ENCODE results near the gene USP34. TPM values are rescaled to one million over a fixed set of nuclear protein-coding genes. Genes with fewer than 3 reads are reported as not detected.

USP34 gene
- total and polyA plus RNA-seq, 9 of the 15 experiments (the other 6 are each of a cell fraction or from before 2014, with no cell fraction given) = 19.8 to 108 (median 67.8) TPM

DNA sequence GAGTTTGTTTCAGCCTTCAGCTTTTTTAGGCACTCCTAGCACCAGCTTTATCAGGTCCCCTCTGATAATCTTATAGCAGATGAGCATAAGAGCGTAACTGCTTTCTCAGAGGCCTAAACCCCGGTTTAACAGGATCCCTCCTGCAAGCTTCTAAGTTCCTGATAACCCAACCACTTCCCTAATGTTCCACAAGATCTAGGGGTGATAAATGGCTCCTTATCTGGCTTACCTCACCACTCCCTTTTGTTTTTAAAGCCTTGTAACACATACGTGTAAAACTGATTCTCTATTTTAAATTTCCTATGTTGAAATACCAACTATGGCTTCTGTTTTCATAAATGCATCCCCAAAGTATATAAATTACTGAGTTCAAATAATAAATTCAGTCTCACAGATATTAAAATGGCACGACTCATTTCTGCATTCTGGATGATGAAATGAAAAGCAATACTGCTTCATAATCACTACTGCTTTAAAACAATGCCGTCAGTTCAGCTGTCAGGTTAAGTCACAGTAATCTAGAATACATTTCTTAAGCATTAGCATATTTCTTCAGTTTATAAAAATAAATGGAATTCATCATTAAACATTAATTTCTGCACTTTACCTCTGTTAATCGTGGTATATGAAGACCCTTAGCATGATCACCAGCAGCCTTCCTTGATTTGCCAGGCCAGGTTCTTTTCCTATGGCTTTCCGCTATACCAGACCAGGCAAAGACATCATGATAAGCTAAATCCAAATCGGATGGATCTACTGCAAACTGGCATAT, 182.6 kb downstream of the USP34 start (continued):
- 0 out of 2 replicates have a peak, but pooled peaks have one; percentile 78 for TF ChIP-seq HEY1 (CRISPR knock-in tag; IDR thresholded peaks at IDR 0.05; ENCODE audit: borderline replicate concordance)
- no peak for TF ChIP-seq ZNF785 (CRISPR knock-in tag; IDR thresholded peaks at IDR 0.05)
- TF ChIP-seq HNRNPK (IDR thresholded peaks at IDR 0.05; ENCODE audit: low read depth, low read length, poor library complexity, severe bottlenecking) = no peak
- no peak; the same call in 1 of the 2 replicates for TF ChIP-seq ADNP (tag; IDR thresholded peaks at IDR 0.05)
- TF ChIP-seq SIX5 (IDR thresholded peaks at IDR 0.05; ENCODE audit: borderline replicate concordance in 1 of 2, insufficient read depth in 1 of 2, low read depth in 1 of 2, low read length in 2 of 2) = no peak
- no peak for TF ChIP-seq ZNF232 (CRISPR knock-in tag; IDR thresholded peaks at IDR 0.05)
- TF ChIP-seq MEF2D (tag; conservative IDR thresholded peaks at IDR 0.05; ENCODE audit: low read depth) = no peak
- peak; percentile 50 for TF ChIP-seq HMGN3 (IDR thresholded peaks at IDR 0.05; ENCODE audit: borderline replicate concordance, extremely low read depth, insufficient read length, low read depth, low read length)
- TF ChIP-seq GATAD2A (IDR thresholded peaks at IDR 0.05) = peak; percentile 88
- TF ChIP-seq SRSF9 (IDR thresholded peaks at IDR 0.05; ENCODE audit: borderline replicate concordance, low read depth, low read length) = no peak
- no peak for TF ChIP-seq PHB2 (IDR thresholded peaks at IDR 0.05; ENCODE audit: low read depth)
- peak; percentile 95 for TF ChIP-seq ZEB2 (IDR thresholded peaks at IDR 0.05)
- peak; percentile 26; the same call in 1 of the 2 replicates for TF ChIP-seq RBFOX2 (IDR thresholded peaks at IDR 0.05; ENCODE audit: low read depth, low read length)
- no peak for TF ChIP-seq ZNF165 (CRISPR knock-in tag; IDR thresholded peaks at IDR 0.05; ENCODE audit: borderline replicate concordance)
- peak; percentile 32; the same call in 1 of the 2 replicates for TF ChIP-seq ZNF24 (IDR thresholded peaks at IDR 0.05)
- no peak for TF ChIP-seq FOXJ3 (CRISPR knock-in tag; IDR thresholded peaks at IDR 0.05)
- no peak for TF ChIP-seq PPARD (CRISPR knock-in tag; IDR thresholded peaks at IDR 0.05)
- no peak for TF ChIP-seq NFE2L1 (tag; IDR thresholded peaks at IDR 0.05; ENCODE audit: borderline replicate concordance, low read depth)
- TF ChIP-seq ZNF174 (CRISPR knock-in tag; IDR thresholded peaks at IDR 0.05) = no peak
- TF ChIP-seq, protein P1, sequence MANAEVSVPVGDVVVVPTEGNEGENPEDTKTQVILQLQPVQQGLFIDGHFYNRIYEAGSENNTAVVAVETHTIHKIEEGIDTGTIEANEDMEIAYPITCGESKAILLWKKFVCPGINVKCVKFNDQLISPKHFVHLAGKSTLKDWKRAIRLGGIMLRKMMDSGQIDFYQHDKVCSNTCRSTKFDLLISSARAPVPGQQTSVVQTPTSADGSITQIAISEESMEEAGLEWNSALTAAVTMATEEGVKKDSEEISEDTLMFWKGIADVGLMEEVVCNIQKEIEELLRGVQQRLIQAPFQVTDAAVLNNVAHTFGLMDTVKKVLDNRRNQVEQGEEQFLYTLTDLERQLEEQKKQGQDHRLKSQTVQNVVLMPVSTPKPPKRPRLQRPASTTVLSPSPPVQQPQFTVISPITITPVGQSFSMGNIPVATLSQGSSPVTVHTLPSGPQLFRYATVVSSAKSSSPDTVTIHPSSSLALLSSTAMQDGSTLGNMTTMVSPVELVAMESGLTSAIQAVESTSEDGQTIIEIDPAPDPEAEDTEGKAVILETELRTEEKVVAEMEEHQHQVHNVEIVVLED (CRISPR knock-in tag; IDR thresholded peaks at IDR 0.05) = no peak
- TF ChIP-seq, protein P2, sequence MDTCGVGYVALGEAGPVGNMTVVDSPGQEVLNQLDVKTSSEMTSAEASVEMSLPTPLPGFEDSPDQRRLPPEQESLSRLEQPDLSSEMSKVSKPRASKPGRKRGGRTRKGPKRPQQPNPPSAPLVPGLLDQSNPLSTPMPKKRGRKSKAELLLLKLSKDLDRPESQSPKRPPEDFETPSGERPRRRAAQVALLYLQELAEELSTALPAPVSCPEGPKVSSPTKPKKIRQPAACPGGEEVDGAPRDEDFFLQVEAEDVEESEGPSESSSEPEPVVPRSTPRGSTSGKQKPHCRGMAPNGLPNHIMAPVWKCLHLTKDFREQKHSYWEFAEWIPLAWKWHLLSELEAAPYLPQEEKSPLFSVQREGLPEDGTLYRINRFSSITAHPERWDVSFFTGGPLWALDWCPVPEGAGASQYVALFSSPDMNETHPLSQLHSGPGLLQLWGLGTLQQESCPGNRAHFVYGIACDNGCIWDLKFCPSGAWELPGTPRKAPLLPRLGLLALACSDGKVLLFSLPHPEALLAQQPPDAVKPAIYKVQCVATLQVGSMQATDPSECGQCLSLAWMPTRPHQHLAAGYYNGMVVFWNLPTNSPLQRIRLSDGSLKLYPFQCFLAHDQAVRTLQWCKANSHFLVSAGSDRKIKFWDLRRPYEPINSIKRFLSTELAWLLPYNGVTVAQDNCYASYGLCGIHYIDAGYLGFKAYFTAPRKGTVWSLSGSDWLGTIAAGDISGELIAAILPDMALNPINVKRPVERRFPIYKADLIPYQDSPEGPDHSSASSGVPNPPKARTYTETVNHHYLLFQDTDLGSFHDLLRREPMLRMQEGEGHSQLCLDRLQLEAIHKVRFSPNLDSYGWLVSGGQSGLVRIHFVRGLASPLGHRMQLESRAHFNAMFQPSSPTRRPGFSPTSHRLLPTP (IDR thresholded peaks at IDR 0.05; ENCODE audit: borderline replicate concordance, extremely low read depth, insufficient read length) = no peak
- TF ChIP-seq ARNT (IDR thresholded peaks at IDR 0.05) = peak; percentile 33 to 93; a peak in 2 of 4 replicates

All from K562 (cell line).